Activated naive CD4-positive, alpha-beta T cell treated with anti-CD3 and anti-CD28 coated beads, Interleukin-2, amount 10 ng/mL, durations not matched to agents 7 days and 5 days (primary cell): ENCODE data around the gene ADD2.

Experiments used
- CTCF ChIA-PET: fragments of 350-600 bp; sonication (Branson Sonifier 250); formaldehyde crosslinking; loops from one replicate; lab custom pipeline; 2021; ENCODE audit warnings: antibody characterized with exemption; lab: Charles Lee
- DNase-seq: peaks from one replicate; pipeline ENCODE4 v3.0.0-alpha.2; 2020
- H3K27ac Mint-ChIP-seq: one replicate; pipeline ENCODE4 v1.8.0; 2021; ENCODE audit warnings: mild to moderate bottlenecking, moderate library complexity, mixed read lengths
- H3K27me3 Mint-ChIP-seq: one replicate; pipeline ENCODE4 v1.8.0; 2021; ENCODE audit warnings: mild to moderate bottlenecking, mixed read lengths
- H3K36me3 Mint-ChIP-seq: one replicate; pipeline ENCODE4 v1.8.0; 2021; ENCODE audit warnings: mixed read lengths
- H3K4me1 Mint-ChIP-seq: one replicate; pipeline ENCODE4 v1.8.0; 2021; ENCODE audit warnings: mixed read lengths
- H3K4me3 Mint-ChIP-seq: one replicate; pipeline ENCODE4 v1.8.0; 2021; ENCODE audit warnings: mild to moderate bottlenecking, moderate library complexity, mixed read lengths
- H3K9me3 Mint-ChIP-seq: one replicate; pipeline ENCODE4 v1.8.0; 2021; ENCODE audit warnings: mixed read lengths

The ADD2 gene

GRCh38 chr2:70796262-70796661 lies 28.3 kb upstream of the ADD2 start:
- Mint-ChIP-seq H3K4me3 (no peak overlapping the region), H3K9me3 (peaks cover 3% of the 10 kb centered on the region), H3K27me3 (peaks cover 46% of the 10 kb centered on the region), H3K36me3 (no peaks in the 10 kb centered on the region), H3K27ac (no peak overlapping the region), H3K4me1 (no peaks in the 10 kb centered on the region)
- DNase-seq: no peak
- CTCF ChIA-PET: interaction anchor here (1.4 to 2.4 kb wide), 4 partner anchors 9 to 75 kb away, joined by 3 to 6 read pairs (median 5); no protein-coding TSS in a partner anchor

DNA sequence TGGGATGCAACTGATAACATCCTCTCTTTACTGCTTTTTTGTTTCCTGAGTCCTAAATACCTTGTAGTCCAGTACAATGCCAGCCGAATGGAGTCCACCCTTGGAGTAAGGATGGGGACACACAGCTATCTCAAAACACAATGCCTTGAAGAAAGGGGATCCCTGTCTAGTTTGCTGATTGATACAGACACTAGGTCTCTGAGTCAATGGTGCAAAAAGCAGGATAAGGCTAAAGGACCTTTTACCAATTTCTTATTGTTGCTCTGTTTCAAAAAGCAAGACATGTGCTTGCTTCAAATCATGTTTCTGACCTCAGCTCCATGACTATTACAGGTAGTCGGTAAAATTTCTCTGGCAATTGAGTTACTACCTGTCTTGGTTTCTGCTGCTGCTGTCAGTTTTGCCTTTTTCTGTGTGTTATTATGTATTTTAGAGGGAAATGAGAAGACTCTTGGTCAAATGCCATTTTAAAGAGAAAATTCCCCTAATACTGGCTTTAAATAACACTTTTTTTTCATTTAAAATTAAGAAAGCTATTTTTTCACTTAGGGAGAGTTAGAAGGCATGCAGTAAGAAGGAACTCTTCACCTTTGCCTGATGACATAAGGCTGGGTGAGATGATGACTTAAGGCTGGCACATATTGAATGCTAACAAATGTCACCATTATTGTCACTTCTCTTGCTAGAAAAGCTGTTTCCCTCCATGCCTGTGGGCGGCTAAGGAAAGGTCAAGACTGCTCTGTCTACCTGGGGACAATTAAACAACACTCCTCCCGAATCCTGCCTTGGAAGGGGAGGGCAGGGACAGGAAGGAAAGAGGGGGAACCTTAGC lies 27.4 kb upstream of the ADD2 start:
- Mint-ChIP-seq H3K27ac (no peak overlapping the region), H3K27me3 (peaks cover 50% of the 10 kb centered on the region), H3K36me3 (no peaks in the 10 kb centered on the region), H3K9me3 (peaks cover 3% of the 10 kb centered on the region), H3K4me1 (peaks cover 2% of the 10 kb centered on the region), H3K4me3 (no peak overlapping the region)
- CTCF ChIA-PET: interaction anchor here (1.4 to 2.4 kb wide), 3 partner anchors 8 to 76 kb away, joined by 5 to 6 read pairs (median 6); no protein-coding TSS in a partner anchor
- no peak for DNase-seq

DNA sequence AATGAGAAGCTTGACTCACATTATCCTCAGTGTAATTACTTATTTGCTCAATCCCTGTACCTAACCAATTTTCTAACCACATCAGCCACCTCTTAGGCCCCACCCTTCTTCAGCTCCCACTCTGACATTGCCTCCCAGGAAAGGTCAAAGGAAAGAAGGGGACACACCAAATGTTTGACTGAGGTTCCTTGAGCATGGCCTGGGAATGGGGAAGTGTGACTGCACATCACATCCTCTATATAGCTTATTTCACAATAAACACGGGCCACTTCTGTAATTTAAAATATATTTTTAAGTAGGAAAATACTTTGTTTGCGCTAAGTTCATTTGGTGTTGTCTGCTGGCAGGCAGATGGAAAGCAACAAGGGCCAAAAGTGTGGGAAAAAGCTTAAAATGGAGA lies 25.4 kb upstream of the ADD2 start:
- Mint-ChIP-seq H3K9me3 (no peaks in the 10 kb centered on the region), H3K4me3 (no peak overlapping the region), H3K27me3 (peaks cover 58% of the 10 kb centered on the region), H3K36me3 (no peaks in the 10 kb centered on the region), H3K27ac (no peak overlapping the region), H3K4me1 (peaks cover 8% of the 10 kb centered on the region)
- DNase-seq: no peak
- CTCF ChIA-PET: interaction anchor here (0.9 to 7.7 kb wide), 4 partner anchors 8 to 77 kb away, joined by 3 to 67 read pairs (median 4); partner anchors contain the start of gene ADD2

GRCh38 chr2:70790136-70790828 lies 22.3 kb upstream of the ADD2 start, which contains the start of gene FIGLA:
TSS of gene FIGLA (minus strand) at chr2:70790643. CDS start at chr2:70790638, 5 bp downstream.
- H3K27me3 Mint-ChIP-seq: peaks cover 69% of the 10 kb centered on the region
- peak within 1 kb of the TSS; percentile 56 for H3K4me3 Mint-ChIP-seq
- H3K27ac Mint-ChIP-seq: no peak within 1 kb of the TSS
- no peaks in the 10 kb centered on the region for H3K9me3 Mint-ChIP-seq
- CTCF ChIA-PET: interaction anchor here (1.1 to 7.7 kb wide), 11 partner anchors 14 to 157 kb away, joined by 3 to 67 read pairs (median 18); partner anchors contain the start of gene ADD2
- H3K36me3 Mint-ChIP-seq: no peaks in the 10 kb centered on the region
- H3K4me1 Mint-ChIP-seq: peaks cover 8% of the 10 kb centered on the region
- DNase-seq: no peak

DNA sequence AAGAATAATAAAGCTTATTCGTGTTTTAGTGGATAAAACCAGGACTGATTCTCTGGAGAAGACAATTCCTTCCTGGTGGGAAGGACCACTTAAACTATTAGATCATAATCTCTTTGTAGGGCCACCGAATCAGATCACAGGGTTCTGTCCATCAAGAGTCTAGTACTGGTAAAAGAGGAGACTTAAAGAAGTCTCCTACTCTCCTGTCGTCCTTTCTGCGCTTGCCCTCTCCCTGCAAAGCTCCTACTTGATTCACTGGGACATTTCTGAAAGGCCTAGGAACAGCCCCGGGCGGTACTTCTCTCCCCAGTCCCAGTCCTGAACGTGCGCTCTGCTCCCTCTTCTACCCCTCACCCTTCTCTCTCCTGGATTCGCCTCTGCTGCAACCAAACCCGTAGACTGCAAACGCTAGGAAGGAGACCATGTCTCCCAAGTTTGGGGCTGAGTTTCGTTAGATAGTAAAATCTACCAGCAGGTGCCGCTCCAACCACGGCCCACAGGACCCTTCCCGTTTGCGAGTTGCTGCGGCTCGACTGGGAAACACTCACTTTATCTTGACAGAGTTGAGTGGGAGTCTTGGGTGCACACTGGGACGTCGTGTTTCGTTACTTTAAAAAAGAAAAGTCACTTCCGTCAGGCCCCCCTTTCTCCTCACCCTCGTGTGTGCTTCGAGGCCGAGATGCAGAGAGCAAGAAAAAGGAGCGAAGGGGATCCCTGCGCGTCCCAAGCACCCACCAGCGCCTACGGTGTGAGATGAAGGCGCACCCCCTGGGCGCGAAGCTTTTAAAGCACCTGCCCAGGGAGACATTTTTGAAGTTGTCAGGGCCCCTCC lies 21.5 kb upstream of the ADD2 start:
- Mint-ChIP-seq H3K4me3 (peak overlapping the region; percentile 56), H3K4me1 (peaks cover 10% of the 10 kb centered on the region), H3K27me3 (peaks cover 69% of the 10 kb centered on the region), H3K36me3 (no peaks in the 10 kb centered on the region), H3K9me3 (no peaks in the 10 kb centered on the region), H3K27ac (no peak overlapping the region)
- CTCF ChIA-PET: interaction anchor here (0.7 to 7.7 kb wide), 19 partner anchors 14 to 213 kb away, joined by 3 to 67 read pairs (median 5); partner anchors contain the start of gene ADD2
- DNase-seq: peak; percentile 78

GRCh38 chr2:70785137-70785911 lies 17.3 kb upstream of the ADD2 start:
- no peak overlapping the region for H3K27ac Mint-ChIP-seq
- H3K4me3 Mint-ChIP-seq: no peak overlapping the region
- no peaks in the 10 kb centered on the region for H3K9me3 Mint-ChIP-seq
- peak; percentile 60 for DNase-seq
- H3K4me1 Mint-ChIP-seq: peaks cover 7% of the 10 kb centered on the region
- H3K36me3 Mint-ChIP-seq: no peaks in the 10 kb centered on the region
- H3K27me3 Mint-ChIP-seq: peaks cover 35% of the 10 kb centered on the region
- CTCF ChIA-PET: interaction anchor here (0.6 to 2.3 kb wide), 19 partner anchors 8 to 482 kb away, joined by 3 to 17 read pairs (median 5); no protein-coding TSS in a partner anchor

- Mint-ChIP-seq H3K27me3 (peaks cover 35% of the 10 kb centered on the region), H3K4me1 (peaks cover 2% of the 10 kb centered on the region), H3K27ac (no peak overlapping the region), H3K36me3 (no peaks in the 10 kb centered on the region), H3K9me3 (no peaks in the 10 kb centered on the region), H3K4me3 (no peak overlapping the region)
- no peak for DNase-seq
- CTCF ChIA-PET: interaction anchor here (0.7 to 2.3 kb wide), 11 partner anchors 11 to 480 kb away, joined by 3 to 17 read pairs (median 6); no protein-coding TSS in a partner anchor
These were observed 16.3 kb upstream of the ADD2 start for GRCh38 chr2:70784320-70784719.

DNA sequence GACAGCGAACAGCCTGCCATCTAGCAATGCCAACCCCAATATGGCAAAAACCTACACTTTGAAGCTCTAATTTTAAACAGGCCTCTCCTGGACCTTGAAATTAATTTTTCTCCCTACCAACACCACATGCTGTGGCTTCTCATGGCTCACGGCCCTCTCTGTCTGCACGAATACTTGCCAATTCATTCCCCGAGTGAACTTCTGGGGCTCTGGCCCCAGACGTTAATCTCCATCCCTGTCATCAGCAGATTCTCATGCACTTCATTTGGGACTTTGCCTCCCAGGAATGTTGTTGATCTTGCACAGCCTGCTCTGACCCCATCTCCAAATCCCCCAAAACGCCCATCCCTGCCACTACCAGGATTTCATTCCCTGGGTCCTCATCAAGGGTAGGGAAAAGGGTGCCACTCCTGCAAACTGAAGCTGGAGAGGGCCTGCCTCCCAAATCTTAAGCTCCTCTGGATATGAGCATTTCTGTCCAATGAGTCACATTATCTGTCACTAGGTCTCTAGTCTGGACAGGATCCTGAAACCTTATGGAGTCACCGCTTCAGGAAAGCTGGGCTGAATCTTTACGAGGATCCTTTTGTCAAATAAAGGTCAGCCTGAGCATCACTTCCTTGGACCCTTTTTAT lies 12.0 kb upstream of the ADD2 start:
- DNase-seq: no peak
- Mint-ChIP-seq H3K36me3 (no peaks in the 10 kb centered on the region), H3K9me3 (no peaks in the 10 kb centered on the region), H3K4me1 (no peaks in the 10 kb centered on the region), H3K4me3 (no peak overlapping the region), H3K27me3 (peaks cover 28% of the 10 kb centered on the region), H3K27ac (no peak overlapping the region)
- CTCF ChIA-PET: interaction anchor here (1.2 kb wide), 1 partner anchor 140 kb away, joined by 4 read pairs; no protein-coding TSS in a partner anchor

GRCh38 chr2:70779491-70779890 lies 11.5 kb upstream of the ADD2 start:
- Mint-ChIP-seq H3K27ac (no peak overlapping the region), H3K27me3 (peaks cover 33% of the 10 kb centered on the region), H3K4me1 (no peaks in the 10 kb centered on the region), H3K36me3 (no peaks in the 10 kb centered on the region), H3K4me3 (no peak overlapping the region), H3K9me3 (no peaks in the 10 kb centered on the region)
- DNase-seq: no peak
- CTCF ChIA-PET: interaction anchor here (1.2 kb wide), 1 partner anchor 141 kb away, joined by 4 read pairs; no protein-coding TSS in a partner anchor

GRCh38 chr2:70778676-70779075 lies 10.7 kb upstream of the ADD2 start:
- H3K9me3 Mint-ChIP-seq: no peaks in the 10 kb centered on the region
- peaks cover 40% of the 10 kb centered on the region for H3K27me3 Mint-ChIP-seq
- H3K36me3 Mint-ChIP-seq: no peaks in the 10 kb centered on the region
- no peak for DNase-seq
- CTCF ChIA-PET: interaction anchor here (0.8 to 1.6 kb wide), 2 partner anchors 10 to 167 kb away, joined by 3 to 7 read pairs; partner anchors contain the start of gene ADD2
- no peaks in the 10 kb centered on the region for H3K4me1 Mint-ChIP-seq
- H3K4me3 Mint-ChIP-seq: no peak overlapping the region
- H3K27ac Mint-ChIP-seq: no peak overlapping the region

- Mint-ChIP-seq H3K4me3 (no peak overlapping the region), H3K4me1 (no peaks in the 10 kb centered on the region), H3K9me3 (no peaks in the 10 kb centered on the region), H3K27ac (no peak overlapping the region), H3K27me3 (peaks cover 49% of the 10 kb centered on the region), H3K36me3 (no peaks in the 10 kb centered on the region)
- DNase-seq: no peak
- CTCF ChIA-PET: interaction anchor here (1.6 kb wide), 1 partner anchor 9 kb away, joined by 7 read pairs; the partner anchor contains the start of gene ADD2
These were observed 9.4 kb upstream of the ADD2 start for GRCh38 chr2:70777450-70777849.

DNA sequence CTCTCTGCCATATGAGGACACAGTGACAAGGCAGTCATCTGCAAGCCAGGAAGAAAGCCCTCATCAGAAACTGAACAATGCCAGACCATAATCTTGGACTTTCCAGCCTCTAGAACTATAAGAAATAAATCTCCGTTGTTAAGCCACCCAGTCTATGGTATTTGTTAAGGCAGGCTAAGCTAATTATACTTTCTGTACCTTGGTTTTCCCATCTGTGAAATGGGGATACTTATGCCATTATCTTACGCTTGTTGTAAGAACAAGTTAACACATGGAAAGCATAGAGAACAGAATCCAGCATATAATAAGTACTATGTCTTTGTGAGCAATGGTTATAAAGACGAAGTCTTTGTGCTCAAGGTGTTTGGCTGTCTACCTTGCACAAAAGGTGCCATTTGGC lies 8.3 kb upstream of the ADD2 start:
- no peak overlapping the region for H3K4me3 Mint-ChIP-seq
- H3K27me3 Mint-ChIP-seq: peaks cover 54% of the 10 kb centered on the region
- no peaks in the 10 kb centered on the region for H3K9me3 Mint-ChIP-seq
- DNase-seq: no peak
- CTCF ChIA-PET: interaction anchor here (1.6 to 1.9 kb wide), 2 partner anchors 12 to 13 kb away, joined by 3 to 4 read pairs; partner anchors contain the start of gene FIGLA
- H3K36me3 Mint-ChIP-seq: no peaks in the 10 kb centered on the region
- no peaks in the 10 kb centered on the region for H3K4me1 Mint-ChIP-seq
- no peak overlapping the region for H3K27ac Mint-ChIP-seq
